PC-3 (cell line): ENCODE measurements around the gene CDH4.

ENCODE experiments used
- EZH2 ChIP-seq: fragments of 300-600 bp; sonication (generic); IDR thresholded peaks from one replicate; pipeline ENCODE4 v1.6.1; 2017; ENCODE audit warnings: antibody characterized with exemption, mild to moderate bottlenecking, low read length; ENCODE audit not compliant: unreplicated experiment
- TF ChIP-seq, protein P1 (sequence below): fragments of 300-600 bp; sonication (generic); conservative IDR thresholded peaks from 2 replicates; pipeline ENCODE4 v1.5.1; 2017; ENCODE audit warnings: antibody characterized with exemption, low read depth, mild to moderate bottlenecking, low read length

DNA sequence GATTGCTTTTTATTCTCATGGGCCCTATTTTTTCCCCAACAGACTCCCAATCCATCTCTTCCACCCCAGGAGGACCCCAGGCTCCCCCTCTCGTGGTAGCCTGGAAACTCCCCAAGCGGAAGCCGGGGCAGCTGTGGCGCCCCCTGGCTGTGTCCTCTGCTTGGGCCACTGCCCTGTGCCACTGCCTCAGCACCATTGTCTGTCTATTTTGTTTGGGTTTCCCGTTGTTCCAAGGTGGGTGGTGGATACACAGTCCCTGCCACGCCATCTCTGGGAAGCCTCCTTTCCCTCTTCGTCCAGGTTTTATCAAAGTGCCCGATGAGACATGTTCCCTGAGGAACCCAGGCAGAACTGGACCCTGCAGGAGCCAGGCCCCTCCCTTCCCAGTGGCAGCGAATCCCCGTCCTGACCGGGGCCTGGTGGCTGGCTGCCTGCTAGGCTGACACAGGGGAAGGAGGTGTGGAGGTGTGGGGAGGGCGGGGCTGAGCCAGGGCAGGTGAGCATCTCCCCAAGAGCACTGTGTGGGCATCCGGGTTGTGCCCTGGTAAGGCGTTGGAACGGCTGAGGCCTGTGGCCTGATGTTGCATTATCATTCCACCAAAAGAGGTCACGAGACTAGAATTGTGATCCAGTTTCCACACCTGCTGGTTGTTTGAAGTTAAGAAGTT is 228.2 kb downstream of the CDH4 start:
- TF ChIP-seq, protein P1, sequence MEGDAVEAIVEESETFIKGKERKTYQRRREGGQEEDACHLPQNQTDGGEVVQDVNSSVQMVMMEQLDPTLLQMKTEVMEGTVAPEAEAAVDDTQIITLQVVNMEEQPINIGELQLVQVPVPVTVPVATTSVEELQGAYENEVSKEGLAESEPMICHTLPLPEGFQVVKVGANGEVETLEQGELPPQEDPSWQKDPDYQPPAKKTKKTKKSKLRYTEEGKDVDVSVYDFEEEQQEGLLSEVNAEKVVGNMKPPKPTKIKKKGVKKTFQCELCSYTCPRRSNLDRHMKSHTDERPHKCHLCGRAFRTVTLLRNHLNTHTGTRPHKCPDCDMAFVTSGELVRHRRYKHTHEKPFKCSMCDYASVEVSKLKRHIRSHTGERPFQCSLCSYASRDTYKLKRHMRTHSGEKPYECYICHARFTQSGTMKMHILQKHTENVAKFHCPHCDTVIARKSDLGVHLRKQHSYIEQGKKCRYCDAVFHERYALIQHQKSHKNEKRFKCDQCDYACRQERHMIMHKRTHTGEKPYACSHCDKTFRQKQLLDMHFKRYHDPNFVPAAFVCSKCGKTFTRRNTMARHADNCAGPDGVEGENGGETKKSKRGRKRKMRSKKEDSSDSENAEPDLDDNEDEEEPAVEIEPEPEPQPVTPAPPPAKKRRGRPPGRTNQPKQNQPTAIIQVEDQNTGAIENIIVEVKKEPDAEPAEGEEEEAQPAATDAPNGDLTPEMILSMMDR, result no peak; the same call in 1 of the 2 replicates
- no peak for TF ChIP-seq EZH2
